Effector memory CD4-positive, alpha-beta T cell (primary cell): ENCODE measurements around the gene DAGLA.
A peak's percentile ranks its signal among the peaks of the same experiment; 100 is the strongest.

ENCODE experiments used
- DNase-seq, 3 donors: peaks; one replicate each; pipeline ENCODE4 v3.0.0-alpha.2; 2020
- H3K27ac ChIP-seq: 2 replicates; pipeline ENCODE4 v1.7.0; 2013; ENCODE audit warnings: mild to moderate bottlenecking, low read length, moderate library complexity; ENCODE audit not compliant: insufficient read depth, poor library complexity, severe bottlenecking
- H3K27me3 ChIP-seq: replicated peaks from 2 replicates; pipeline ENCODE4 v1.7.0; 2013; ENCODE audit warnings: mild to moderate bottlenecking, low read length; ENCODE audit not compliant: insufficient read depth, control insufficient read depth, poor library complexity, severe bottlenecking
- H3K36me3 ChIP-seq: 2 replicates; pipeline ENCODE4 v1.7.0; 2013; ENCODE audit warnings: mild to moderate bottlenecking, low read length, moderate library complexity; ENCODE audit not compliant: control insufficient read depth, insufficient read depth
- H3K4me1 ChIP-seq: 2 replicates; pipeline ENCODE4 v1.7.0; 2013; ENCODE audit warnings: low read length, mild to moderate bottlenecking; ENCODE audit not compliant: control insufficient read depth, insufficient read depth, poor library complexity, severe bottlenecking
- H3K4me3 ChIP-seq: 2 replicates; pipeline ENCODE4 v1.7.0; 2013; ENCODE audit warnings: low read length, low read depth, mild to moderate bottlenecking; ENCODE audit not compliant: insufficient read depth, poor library complexity, severe bottlenecking
- H3K9me3 ChIP-seq: 2 replicates; pipeline ENCODE4 v1.7.0; 2013; ENCODE audit warnings: mild to moderate bottlenecking, low read length, moderate library complexity; ENCODE audit not compliant: control insufficient read depth

Gene DAGLA

DNA sequence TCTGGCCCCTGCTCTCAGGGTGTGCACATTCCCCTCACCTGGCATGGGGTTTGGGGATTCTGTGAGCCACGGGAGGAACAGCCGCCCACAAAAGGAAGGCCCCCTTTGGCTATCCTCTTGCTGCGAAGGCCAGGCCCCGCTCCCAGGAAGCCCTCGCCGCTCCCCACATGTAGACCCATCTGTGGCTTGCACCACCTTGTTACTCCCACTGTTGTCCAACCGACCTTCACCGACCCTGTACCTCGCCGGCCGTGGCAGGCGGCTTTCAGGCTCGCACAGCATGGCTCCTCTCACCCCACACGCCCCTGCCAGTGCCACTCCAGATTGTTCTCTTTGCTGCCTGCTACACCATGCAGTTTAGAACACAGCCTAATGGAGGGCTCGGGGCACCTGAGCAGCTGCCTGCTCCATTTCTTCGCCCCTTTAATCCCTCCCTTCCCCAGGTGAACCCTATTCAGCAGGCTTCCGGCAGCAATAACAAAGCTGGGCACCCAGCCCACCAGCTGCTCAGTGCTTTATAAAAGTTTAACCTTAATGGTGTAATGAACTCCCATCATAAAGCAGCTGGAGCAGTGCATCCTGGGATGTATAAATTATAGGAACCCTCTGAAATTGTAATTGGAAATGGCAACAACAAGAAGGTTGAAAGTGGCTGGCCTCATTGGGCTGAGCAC lies 10.7 kb downstream of the DAGLA start:
- Histone ChIP-seq H3K27ac (no peak overlapping the region), H3K4me3 (no peak overlapping the region), H3K27me3 (no peaks in the 10 kb centered on the region), H3K4me1 (peaks cover 12% of the 10 kb centered on the region), H3K36me3 (no peaks in the 10 kb centered on the region), H3K9me3 (no peaks in the 10 kb centered on the region)
- DNase-seq, result no peak

DNA sequence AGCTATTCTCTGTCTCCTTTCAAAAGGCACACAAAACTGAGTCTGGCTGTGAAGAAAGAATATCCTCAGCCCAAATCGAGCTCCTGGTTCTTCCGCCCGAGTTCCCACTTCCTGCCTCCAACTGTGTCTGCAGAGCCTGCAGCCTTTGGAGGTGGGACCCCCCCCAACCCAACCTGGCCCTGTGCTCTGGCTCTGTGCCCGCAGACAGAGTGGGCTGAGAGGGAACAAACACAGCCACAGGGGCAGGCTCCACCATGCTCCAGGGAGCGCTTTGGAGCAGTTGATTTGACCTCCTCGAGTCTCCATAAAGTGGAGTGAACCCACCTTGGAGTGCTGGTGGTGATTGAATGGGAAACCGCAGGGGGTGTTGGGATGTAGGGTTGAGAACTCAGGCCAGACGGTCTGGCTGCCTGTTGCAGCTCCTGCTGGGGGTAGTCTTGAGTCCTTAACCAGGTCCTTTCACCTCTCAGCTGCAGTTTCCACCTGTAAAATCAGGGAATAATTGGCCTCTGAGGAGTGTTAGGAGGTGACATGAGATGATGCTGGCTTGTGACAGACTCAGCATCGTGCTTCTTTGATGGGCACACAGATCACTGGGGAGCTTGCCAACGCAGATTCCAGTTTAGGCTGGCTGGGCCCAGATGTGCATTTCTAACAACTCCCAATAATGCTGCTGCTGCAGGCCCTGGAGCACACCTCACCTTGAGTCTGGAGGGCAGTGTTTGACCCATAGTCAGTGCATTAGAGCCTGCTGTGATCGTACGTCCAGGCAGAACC lies 11.4 kb downstream of the DAGLA start:
- Histone ChIP-seq H3K27ac (no peak overlapping the region), H3K4me3 (no peak overlapping the region), H3K36me3 (no peaks in the 10 kb centered on the region), H3K9me3 (no peaks in the 10 kb centered on the region), H3K4me1 (peaks cover 12% of the 10 kb centered on the region), H3K27me3 (no peaks in the 10 kb centered on the region)
- DNase-seq, result no peak

GRCh38 chr11:61693922-61694601 lies 13.9 kb downstream of the DAGLA start:
- no peak for DNase-seq

DNA sequence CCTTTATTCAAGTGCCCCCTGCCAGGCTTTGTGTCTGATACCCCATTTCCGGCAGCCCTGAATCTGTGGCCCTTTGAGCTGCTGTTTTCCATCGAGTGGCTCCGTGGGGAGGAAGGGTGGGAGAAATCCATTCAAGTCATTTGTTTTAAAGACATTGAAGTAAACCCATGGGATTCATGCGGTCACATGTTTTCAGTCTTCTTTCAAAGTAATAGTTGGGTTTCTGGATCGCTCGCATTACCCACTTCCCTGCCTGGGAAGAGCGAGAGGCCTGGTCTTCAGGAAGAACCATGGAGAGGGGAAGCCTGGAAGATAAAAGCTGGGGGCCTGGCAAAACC lies 14.4 kb downstream of the DAGLA start:
- no peak for DNase-seq
- no peak overlapping the region for H3K4me3 ChIP-seq
- H3K4me1 ChIP-seq, result peaks cover 26% of the 10 kb centered on the region
- H3K36me3 ChIP-seq, result no peaks in the 10 kb centered on the region
- H3K27ac ChIP-seq, result no peak overlapping the region
- H3K9me3 ChIP-seq, result no peaks in the 10 kb centered on the region
- H3K27me3 ChIP-seq, result no peaks in the 10 kb centered on the region

More at GRCh38 chr11:61693922-61694601, 13.9 kb downstream of the DAGLA start:
- Histone ChIP-seq H3K9me3 (no peaks in the 10 kb centered on the region), H3K27me3 (no peaks in the 10 kb centered on the region), H3K36me3 (no peaks in the 10 kb centered on the region), H3K4me1 (peaks cover 26% of the 10 kb centered on the region), H3K4me3 (no peak overlapping the region), H3K27ac (no peak overlapping the region)

GRCh38 chr11:61694946-61695706 lies 14.9 kb downstream of the DAGLA start:
- H3K27ac ChIP-seq, result peak overlapping the region; percentile 72
- no peak for DNase-seq
- no peaks in the 10 kb centered on the region for H3K36me3 ChIP-seq
- H3K4me1 ChIP-seq, result peaks cover 26% of the 10 kb centered on the region
- H3K27me3 ChIP-seq, result no peaks in the 10 kb centered on the region
- peak overlapping the region; percentile 40 for H3K4me3 ChIP-seq
- no peaks in the 10 kb centered on the region for H3K9me3 ChIP-seq

DNA sequence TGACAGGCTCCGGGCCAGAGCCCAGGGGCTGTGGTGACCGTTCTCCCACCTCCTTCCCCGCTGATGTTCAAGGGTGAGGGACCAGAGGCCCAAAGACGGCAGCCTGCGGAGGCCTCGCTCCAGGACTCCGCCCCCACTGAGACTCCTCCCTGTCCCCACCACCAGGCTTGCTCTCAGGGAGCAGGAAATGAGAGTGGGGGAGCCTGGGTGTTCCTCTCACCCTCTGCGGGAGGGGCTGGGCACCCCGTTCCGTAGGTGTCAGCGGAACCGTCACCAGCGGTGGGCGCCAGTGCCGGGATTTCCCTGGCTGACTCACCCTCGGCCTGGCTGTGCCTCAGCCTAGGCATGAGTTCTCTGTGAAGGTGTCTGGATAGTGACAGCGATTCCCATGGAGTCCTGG lies 15.7 kb downstream of the DAGLA start:
- peaks cover 26% of the 10 kb centered on the region for H3K4me1 ChIP-seq
- peak overlapping the region; percentile 72 for H3K27ac ChIP-seq
- H3K9me3 ChIP-seq, result no peaks in the 10 kb centered on the region
- no peaks in the 10 kb centered on the region for H3K36me3 ChIP-seq
- H3K27me3 ChIP-seq, result no peaks in the 10 kb centered on the region
- peak; percentile 90 to 95 (median 91) for DNase-seq
- peak overlapping the region; percentile 40 for H3K4me3 ChIP-seq

- Histone ChIP-seq H3K27ac (peak overlapping the region; percentile 58), H3K4me3 (no peak overlapping the region), H3K4me1 (peaks cover 26% of the 10 kb centered on the region), H3K9me3 (no peaks in the 10 kb centered on the region), H3K36me3 (no peaks in the 10 kb centered on the region), H3K27me3 (no peaks in the 10 kb centered on the region)
- no peak for DNase-seq
Observed at GRCh38 chr11:61696602-61697001, 16.4 kb downstream of the DAGLA start.

GRCh38 chr11:61697078-61697502 lies 16.9 kb downstream of the DAGLA start:
- H3K27ac ChIP-seq, result peak overlapping the region; percentile 58
- no peaks in the 10 kb centered on the region for H3K36me3 ChIP-seq

GRCh38 chr11:61697764-61698163 lies 17.6 kb downstream of the DAGLA start:
- no peak for DNase-seq
- Histone ChIP-seq H3K27ac (no peak overlapping the region), H3K4me1 (peaks cover 26% of the 10 kb centered on the region), H3K4me3 (no peak overlapping the region), H3K36me3 (no peaks in the 10 kb centered on the region), H3K9me3 (no peaks in the 10 kb centered on the region), H3K27me3 (no peaks in the 10 kb centered on the region)

More at GRCh38 chr11:61697078-61697502, 16.9 kb downstream of the DAGLA start:
- H3K4me3 ChIP-seq, result no peak overlapping the region
- DNase-seq, result no peak
- peaks cover 26% of the 10 kb centered on the region for H3K4me1 ChIP-seq
- no peaks in the 10 kb centered on the region for H3K9me3 ChIP-seq
- no peaks in the 10 kb centered on the region for H3K27me3 ChIP-seq
